Measurements from ENCODE around the gene DNAJC24.

- TF ChIP-seq CTCF (IDR thresholded peaks at IDR 0.05 in 2 of 3, conservative IDR thresholded peaks at IDR 0.05 in 1 of 3; ENCODE audit: borderline replicate concordance in 1 of 3, insufficient read depth in 1 of 3, low read depth in 2 of 3, low read length in 2 of 3) (no peak), POLR2AphosphoS5 (IDR thresholded peaks at IDR 0.05; ENCODE audit: low read depth, low read length) (no peak), CBX3 (IDR thresholded peaks at IDR 0.05; ENCODE audit: low read depth) (no peak), SIN3A (IDR thresholded peaks at IDR 0.05; ENCODE audit: low read depth) (no peak), EZH2phosphoT487 (IDR thresholded peaks at IDR 0.05; ENCODE audit: borderline replicate concordance) (no peak), POLR2A (IDR thresholded peaks at IDR 0.05; ENCODE audit: borderline replicate concordance, extremely low read depth, insufficient read depth, insufficient read length) (no peak)
Measured at GRCh38 chr11:31445621-31446020, 76.0 kb downstream of the DNAJC24 start.
